ENCODE data around the gene GPRC5D.

GRCh38 chr12:12891881-12892355, 60.1 kb downstream of the GPRC5D start:
- TF ChIP-seq YY1 (IDR thresholded peaks at IDR 0.05; ENCODE audit: insufficient read depth, insufficient read length) (no peak), ZNF274 (IDR thresholded peaks at IDR 0.05; ENCODE audit: low read depth, low read length) (no peak)

Data from NT2/D1 (cell line).